ENCODE data around the gene ATG101.

The ATG101 gene

DNA sequence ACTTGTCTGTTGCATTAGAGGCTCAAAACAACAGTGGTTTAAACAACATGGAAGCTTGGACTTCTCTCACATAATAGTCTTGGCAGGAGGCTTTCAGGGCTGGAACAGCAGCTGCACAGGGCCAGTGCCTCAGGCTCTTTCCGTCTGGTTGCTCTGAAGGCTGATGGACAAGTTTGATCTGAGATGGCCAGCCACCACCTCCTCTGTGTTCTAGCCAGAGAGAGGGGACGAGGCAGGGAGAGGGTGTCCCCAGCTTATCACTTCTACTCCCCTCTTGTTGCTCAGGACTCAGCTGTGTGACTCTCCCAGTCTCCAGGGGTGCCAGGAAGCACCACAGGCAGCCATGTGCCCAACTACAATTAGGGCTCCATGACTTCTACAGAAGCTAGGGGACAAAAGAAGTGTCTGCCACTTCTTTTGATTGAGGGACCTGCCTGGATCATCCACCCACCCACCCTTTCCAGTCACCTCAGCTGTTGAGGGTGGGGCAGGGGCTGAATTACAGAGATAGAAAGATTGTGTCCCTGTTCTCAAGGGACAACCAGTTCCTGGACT, 56.3 kb downstream of the ATG101 start:
- no peak overlapping the region for H3K4me3 ChIP-seq (ENCODE audit: low read length)
- DNase-seq (ENCODE audit: low read depth): no peak
- TF ChIP-seq, protein P1, sequence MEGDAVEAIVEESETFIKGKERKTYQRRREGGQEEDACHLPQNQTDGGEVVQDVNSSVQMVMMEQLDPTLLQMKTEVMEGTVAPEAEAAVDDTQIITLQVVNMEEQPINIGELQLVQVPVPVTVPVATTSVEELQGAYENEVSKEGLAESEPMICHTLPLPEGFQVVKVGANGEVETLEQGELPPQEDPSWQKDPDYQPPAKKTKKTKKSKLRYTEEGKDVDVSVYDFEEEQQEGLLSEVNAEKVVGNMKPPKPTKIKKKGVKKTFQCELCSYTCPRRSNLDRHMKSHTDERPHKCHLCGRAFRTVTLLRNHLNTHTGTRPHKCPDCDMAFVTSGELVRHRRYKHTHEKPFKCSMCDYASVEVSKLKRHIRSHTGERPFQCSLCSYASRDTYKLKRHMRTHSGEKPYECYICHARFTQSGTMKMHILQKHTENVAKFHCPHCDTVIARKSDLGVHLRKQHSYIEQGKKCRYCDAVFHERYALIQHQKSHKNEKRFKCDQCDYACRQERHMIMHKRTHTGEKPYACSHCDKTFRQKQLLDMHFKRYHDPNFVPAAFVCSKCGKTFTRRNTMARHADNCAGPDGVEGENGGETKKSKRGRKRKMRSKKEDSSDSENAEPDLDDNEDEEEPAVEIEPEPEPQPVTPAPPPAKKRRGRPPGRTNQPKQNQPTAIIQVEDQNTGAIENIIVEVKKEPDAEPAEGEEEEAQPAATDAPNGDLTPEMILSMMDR (conservative IDR thresholded peaks at IDR 0.05; ENCODE audit: low read length): no peak
